Ramos (cell line): ENCODE measurements around the gene GRAMD2B.
"Not testable (repeated sequence)": the region's sequence is repeated elsewhere in the genome, so short reads cannot be mapped to it uniquely, and the experiment has no call there.

ENCODE experiments used
- in situ Hi-C: fragments of 300-500 bp; cut with MboI; formaldehyde crosslinking; loops from one replicate; pipeline ENCODE4 v1.14.3; 2022; ENCODE audit warnings: low sequenced_read_pairs; ENCODE audit not compliant: unreplicated experiment

The GRAMD2B gene

DNA sequence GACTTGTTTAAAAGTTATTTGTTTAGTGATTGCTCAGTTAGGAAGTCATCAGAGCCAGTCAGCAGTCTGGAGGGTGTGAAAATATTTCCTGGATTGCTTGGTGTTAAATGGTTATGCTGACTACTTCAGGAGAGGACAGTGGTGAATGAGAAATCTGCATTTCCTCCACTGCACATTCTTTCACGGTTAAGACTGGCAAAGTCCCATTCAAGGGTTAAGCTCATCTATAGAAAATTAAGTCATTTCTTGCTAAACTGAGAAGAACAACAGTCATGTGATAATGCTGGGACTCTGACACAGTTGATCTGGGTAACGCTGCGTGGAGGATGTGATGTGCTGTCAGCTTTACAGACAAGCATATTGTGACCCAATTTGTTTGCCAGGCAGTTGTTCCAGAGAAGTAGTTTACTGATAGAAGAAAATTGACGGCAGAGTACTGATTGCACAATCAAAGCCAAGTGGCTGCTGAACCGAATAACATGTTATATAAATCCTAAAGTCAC is 80.4 kb downstream of the GRAMD2B start:
- in situ Hi-C loops: no loop called here

- in situ Hi-C loops: no loop called here
These were observed 82.9 kb downstream of the GRAMD2B start for GRCh38 chr5:126506079-126506478.

- in situ Hi-C loops: no loop called here
These were observed 85.2 kb downstream of the GRAMD2B start for GRCh38 chr5:126508251-126508961.

DNA sequence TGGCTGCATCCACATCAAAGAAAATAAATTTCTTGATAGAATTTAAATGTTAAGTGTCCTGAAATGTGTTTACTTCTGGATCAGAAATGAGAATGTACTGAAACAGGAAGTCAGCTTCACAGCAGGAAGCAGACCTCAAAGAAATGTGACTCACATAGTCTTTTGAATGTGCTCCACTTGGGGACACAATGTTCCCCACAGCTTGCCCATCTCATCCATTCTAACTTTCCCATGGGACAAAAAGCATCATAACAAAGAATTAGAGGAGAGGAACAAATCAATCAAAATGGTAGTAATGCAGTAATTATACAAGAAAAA is 85.7 kb downstream of the GRAMD2B start:
- in situ Hi-C loops: no loop called here

- in situ Hi-C loops: no loop called here
These were observed 86.1 kb downstream of the GRAMD2B start for GRCh38 chr5:126509339-126509738.

GRCh38 chr5:126511961-126512360 is 88.8 kb downstream of the GRAMD2B start:
- in situ Hi-C loops: no loop called here

DNA sequence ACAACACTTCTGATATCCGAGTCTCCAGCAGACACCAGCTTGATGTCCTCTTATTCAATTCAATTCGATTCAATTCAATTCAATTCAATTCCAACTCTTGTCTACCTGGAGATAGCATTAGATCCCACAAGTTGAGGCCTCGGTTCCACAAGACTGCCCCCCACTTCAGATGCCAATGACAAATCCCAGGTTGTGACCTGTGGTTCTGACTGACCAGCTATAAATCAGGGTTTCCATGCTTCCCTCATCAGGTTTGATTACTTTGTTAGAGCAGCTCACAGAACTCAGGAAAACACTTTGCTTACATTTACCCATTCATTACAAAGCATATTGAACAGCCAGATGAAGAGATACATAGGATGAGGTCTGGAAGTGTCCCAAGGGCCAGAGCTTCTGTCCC is 89.2 kb downstream of the GRAMD2B start:
- in situ Hi-C loops: no loop called here

DNA sequence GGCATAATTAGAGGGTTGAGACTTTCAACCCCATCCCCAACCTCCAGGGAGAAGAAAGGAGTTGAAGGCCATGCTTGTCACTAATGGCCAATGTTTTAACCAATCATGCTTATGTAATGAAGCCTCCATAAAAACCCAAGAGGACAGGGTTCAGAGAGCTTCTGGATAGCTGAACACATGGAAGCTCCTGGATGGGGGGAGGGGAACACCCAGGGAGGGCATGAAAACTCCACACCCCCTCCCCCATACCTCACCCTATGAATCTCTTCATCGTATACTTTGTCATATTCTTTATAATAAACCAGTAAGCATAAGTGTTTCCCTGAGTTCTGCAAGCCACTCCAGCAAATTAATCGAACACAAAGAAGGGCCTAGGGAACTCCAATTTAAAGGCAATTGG is 90.1 kb downstream of the GRAMD2B start:
- in situ Hi-C loops: no loop called here

- in situ Hi-C loops: no loop called here
These were observed 90.5 kb downstream of the GRAMD2B start for GRCh38 chr5:126513703-126514102.

DNA sequence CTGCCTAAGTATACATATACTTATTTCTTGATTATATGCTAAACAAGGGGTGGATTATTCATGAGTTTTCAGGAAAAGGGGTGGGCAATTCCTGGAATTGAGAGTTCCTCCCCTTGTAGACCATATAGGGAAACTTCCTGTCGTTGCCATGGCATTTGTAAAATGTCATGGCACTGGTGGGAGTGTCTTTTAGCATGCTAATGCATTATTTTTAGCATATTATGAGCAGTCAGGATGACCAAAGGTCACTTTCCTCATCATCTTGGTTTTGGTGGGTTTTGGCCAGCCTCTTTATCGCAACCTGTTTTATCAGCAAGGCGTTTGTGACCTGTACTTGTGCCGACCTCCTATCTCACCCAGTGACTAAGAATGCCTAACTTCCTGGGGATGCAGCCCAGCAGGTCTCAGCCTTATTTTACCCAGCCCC is 90.9 kb downstream of the GRAMD2B start:
- in situ Hi-C loops: no loop called here

- in situ Hi-C loops: no loop called here
These were observed 91.4 kb downstream of the GRAMD2B start for GRCh38 chr5:126514558-126515141.

- in situ Hi-C loops: no loop called here
These were observed 92.1 kb downstream of the GRAMD2B start for GRCh38 chr5:126515337-126515736.

- in situ Hi-C loops: no loop called here
These were observed 92.9 kb downstream of the GRAMD2B start for GRCh38 chr5:126516133-126516532.

DNA sequence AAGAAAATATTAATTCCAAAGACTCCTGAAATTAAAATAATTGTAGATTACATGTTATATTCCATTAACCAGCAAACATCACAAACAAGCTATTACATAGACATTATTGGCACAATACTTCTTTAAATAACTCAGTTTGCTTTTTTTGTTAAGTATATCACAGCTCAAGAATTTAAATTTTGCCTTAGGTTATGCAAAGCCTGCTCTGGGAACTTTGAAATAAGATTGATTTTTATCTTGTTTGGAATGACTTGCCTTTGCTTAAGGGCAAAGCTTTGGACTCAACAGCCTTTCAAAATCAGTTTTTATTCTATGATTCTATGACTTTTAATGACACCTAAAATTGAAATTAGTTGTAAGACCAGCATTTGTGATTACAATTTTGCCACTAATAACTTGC is 93.6 kb downstream of the GRAMD2B start:
- in situ Hi-C loops: no loop called here

- in situ Hi-C loops: not testable (repeated sequence)
These were observed 96.0 kb downstream of the GRAMD2B start for GRCh38 chr5:126519223-126519622.

- in situ Hi-C loops: no loop called here
These were observed 96.7 kb downstream of the GRAMD2B start for GRCh38 chr5:126519637-126520592.

DNA sequence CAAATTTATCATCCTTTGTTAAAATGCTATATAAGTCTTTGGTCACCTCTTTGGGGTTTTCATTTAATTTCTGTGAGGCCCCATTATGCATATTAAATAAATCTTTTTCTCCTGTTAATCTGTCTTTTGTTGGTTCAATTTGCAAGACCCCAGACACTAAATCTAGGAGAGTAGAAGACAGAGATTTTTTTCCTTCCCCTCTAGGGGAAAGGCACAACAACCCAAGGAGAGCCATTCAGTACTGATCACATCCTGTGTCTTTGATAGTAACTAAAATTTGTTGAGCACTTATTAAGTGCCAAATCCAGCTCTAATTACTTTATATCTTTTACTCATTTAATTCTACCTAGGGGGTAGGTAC is 97.4 kb downstream of the GRAMD2B start:
- in situ Hi-C loops: no loop called here

GRCh38 chr5:126521130-126521529 is 97.9 kb downstream of the GRAMD2B start:
- in situ Hi-C loops: no loop called here

DNA sequence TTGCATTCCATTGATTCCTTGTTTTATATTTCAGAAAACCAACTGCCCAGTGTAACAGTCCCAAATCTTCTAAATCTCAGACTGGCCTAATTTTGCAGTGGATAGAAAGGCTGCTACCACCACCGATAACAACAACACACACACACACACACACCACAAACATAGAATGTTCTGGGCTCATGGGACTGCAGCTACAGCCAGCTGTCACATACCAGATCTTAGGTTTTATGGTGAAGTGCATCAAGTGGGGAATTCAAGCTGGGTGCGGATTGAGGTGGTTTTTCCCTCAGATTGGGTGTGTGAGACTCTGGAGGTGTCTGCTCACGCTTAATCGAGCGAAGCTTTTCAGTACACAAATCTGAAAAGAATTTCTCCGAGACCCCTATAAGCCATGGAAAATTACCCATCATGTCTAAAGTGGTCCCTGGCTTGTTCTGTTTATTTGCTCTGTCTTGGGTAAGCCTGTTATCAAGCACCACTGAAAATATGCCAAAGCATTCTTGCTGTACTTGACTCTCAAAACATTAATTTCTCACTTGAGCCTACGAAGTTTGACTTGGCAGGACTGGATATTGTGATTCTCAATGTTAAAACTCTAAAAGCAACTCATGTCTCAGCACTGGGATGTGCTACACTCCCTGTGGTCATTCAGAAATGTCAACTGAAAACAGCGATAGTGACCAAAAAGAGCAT is 100.8 kb downstream of the GRAMD2B start:
- in situ Hi-C loops: no loop called here

DNA sequence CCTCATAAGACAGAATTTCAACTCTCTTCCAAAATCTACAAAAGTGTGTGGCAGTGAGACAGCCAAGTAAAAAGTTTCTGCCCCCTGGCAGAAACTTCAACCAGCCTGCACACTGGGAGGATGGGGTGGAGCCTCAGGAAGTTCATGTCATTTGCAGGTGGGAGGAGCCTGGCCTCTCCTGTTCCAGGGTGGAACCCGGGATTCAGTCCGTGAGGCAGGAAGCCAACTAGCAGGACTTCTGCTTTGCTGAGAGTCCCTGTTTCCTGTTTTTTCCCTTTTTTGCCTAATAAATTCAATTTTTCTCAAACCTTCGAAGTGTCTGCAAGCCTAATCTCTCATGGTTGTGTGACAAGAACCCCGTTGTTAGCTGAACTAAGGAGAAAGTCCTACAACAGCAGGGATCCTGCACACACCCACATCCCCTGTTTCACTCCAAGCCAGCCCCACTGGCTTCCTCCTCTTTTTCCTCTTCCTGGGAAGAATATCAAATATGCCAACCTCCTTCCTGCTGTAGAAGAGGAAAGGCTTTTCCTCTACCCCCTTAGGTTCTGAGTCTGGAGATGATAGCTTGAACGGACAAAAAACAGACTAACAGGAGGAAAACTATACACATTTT is 102.5 kb downstream of the GRAMD2B start:
- in situ Hi-C loops: no loop called here
